ENCODE data around the gene ITGBL1.

The ITGBL1 gene

GRCh38 chr13:101712026-101712348 lies 259.5 kb downstream of the ITGBL1 start:
- Histone ChIP-seq H3K9me3 (ENCODE audit: control insufficient read depth, insufficient read depth, low read length) (no peaks in the 10 kb centered on the region), H3K9ac (ENCODE audit: low read depth, low read length) (no peak overlapping the region), H3K27me3 (ENCODE audit: control insufficient read depth, insufficient read depth, low read length) (no peaks in the 10 kb centered on the region), H3K4me3 (ENCODE audit: low read depth, low read length) (no peak overlapping the region), H3K4me1 (ENCODE audit: control insufficient read depth, insufficient read depth, low read length) (peaks cover 3% of the 10 kb centered on the region), H3K36me3 (ENCODE audit: control insufficient read depth, insufficient read depth, low read length) (no peaks in the 10 kb centered on the region)

- Histone ChIP-seq H3K27me3 (ENCODE audit: control insufficient read depth, insufficient read depth, low read length) (no peaks in the 10 kb centered on the region), H3K36me3 (ENCODE audit: control insufficient read depth, insufficient read depth, low read length) (no peaks in the 10 kb centered on the region), H3K9me3 (ENCODE audit: control insufficient read depth, insufficient read depth, low read length) (no peaks in the 10 kb centered on the region), H3K4me3 (ENCODE audit: low read depth, low read length) (no peak overlapping the region), H3K4me1 (ENCODE audit: control insufficient read depth, insufficient read depth, low read length) (no peaks in the 10 kb centered on the region), H3K9ac (ENCODE audit: low read depth, low read length) (no peak overlapping the region)
These were observed 261.7 kb downstream of the ITGBL1 start for GRCh38 chr13:101714195-101714594.

- Histone ChIP-seq H3K4me3 (ENCODE audit: low read depth, low read length) (no peak overlapping the region), H3K4me1 (ENCODE audit: control insufficient read depth, insufficient read depth, low read length) (no peaks in the 10 kb centered on the region), H3K9me3 (ENCODE audit: control insufficient read depth, insufficient read depth, low read length) (no peaks in the 10 kb centered on the region)
These were observed 264.9 kb downstream of the ITGBL1 start for GRCh38 chr13:101717353-101717752.

GRCh38 chr13:101718496-101718895 lies 266.0 kb downstream of the ITGBL1 start:
- Histone ChIP-seq H3K9ac (ENCODE audit: low read depth, low read length) (no peak overlapping the region), H3K27me3 (ENCODE audit: control insufficient read depth, insufficient read depth, low read length) (no peaks in the 10 kb centered on the region), H3K36me3 (ENCODE audit: control insufficient read depth, insufficient read depth, low read length) (no peaks in the 10 kb centered on the region), H3K4me1 (ENCODE audit: control insufficient read depth, insufficient read depth, low read length) (no peaks in the 10 kb centered on the region), H3K4me3 (ENCODE audit: low read depth, low read length) (no peak overlapping the region), H3K9me3 (ENCODE audit: control insufficient read depth, insufficient read depth, low read length) (no peaks in the 10 kb centered on the region)

More at GRCh38 chr13:101717353-101717752, 264.9 kb downstream of the ITGBL1 start:
- H3K27me3 ChIP-seq (ENCODE audit: control insufficient read depth, insufficient read depth, low read length): no peaks in the 10 kb centered on the region
- H3K36me3 ChIP-seq (ENCODE audit: control insufficient read depth, insufficient read depth, low read length): no peaks in the 10 kb centered on the region
- H3K9ac ChIP-seq (ENCODE audit: low read depth, low read length): no peak overlapping the region

GRCh38 chr13:101726681-101727080 lies 274.2 kb downstream of the ITGBL1 start:
- no peaks in the 10 kb centered on the region for H3K27me3 ChIP-seq (ENCODE audit: control insufficient read depth, insufficient read depth, low read length)
- H3K4me3 ChIP-seq (ENCODE audit: low read depth, low read length): no peak overlapping the region
- H3K9ac ChIP-seq (ENCODE audit: low read depth, low read length): no peak overlapping the region
- H3K36me3 ChIP-seq (ENCODE audit: control insufficient read depth, insufficient read depth, low read length): no peaks in the 10 kb centered on the region
- H3K4me1 ChIP-seq (ENCODE audit: control insufficient read depth, insufficient read depth, low read length): no peaks in the 10 kb centered on the region
- H3K9me3 ChIP-seq (ENCODE audit: control insufficient read depth, insufficient read depth, low read length): no peaks in the 10 kb centered on the region

- no peaks in the 10 kb centered on the region for H3K27me3 ChIP-seq (ENCODE audit: control insufficient read depth, insufficient read depth, low read length)
- H3K9me3 ChIP-seq (ENCODE audit: control insufficient read depth, insufficient read depth, low read length): no peaks in the 10 kb centered on the region
- H3K4me3 ChIP-seq (ENCODE audit: low read depth, low read length): no peak overlapping the region
- H3K36me3 ChIP-seq (ENCODE audit: control insufficient read depth, insufficient read depth, low read length): no peaks in the 10 kb centered on the region
- H3K4me1 ChIP-seq (ENCODE audit: control insufficient read depth, insufficient read depth, low read length): no peaks in the 10 kb centered on the region
- no peak overlapping the region for H3K9ac ChIP-seq (ENCODE audit: low read depth, low read length)
These were observed 274.6 kb downstream of the ITGBL1 start for GRCh38 chr13:101727118-101727517.

GRCh38 chr13:101728021-101728420 lies 275.5 kb downstream of the ITGBL1 start:
- Histone ChIP-seq H3K4me3 (ENCODE audit: low read depth, low read length) (no peak overlapping the region), H3K9ac (ENCODE audit: low read depth, low read length) (no peak overlapping the region), H3K27me3 (ENCODE audit: control insufficient read depth, insufficient read depth, low read length) (no peaks in the 10 kb centered on the region), H3K9me3 (ENCODE audit: control insufficient read depth, insufficient read depth, low read length) (no peaks in the 10 kb centered on the region), H3K4me1 (ENCODE audit: control insufficient read depth, insufficient read depth, low read length) (no peaks in the 10 kb centered on the region), H3K36me3 (ENCODE audit: control insufficient read depth, insufficient read depth, low read length) (no peaks in the 10 kb centered on the region)

GRCh38 chr13:101728615-101729014 lies 276.1 kb downstream of the ITGBL1 start:
- Histone ChIP-seq H3K36me3 (ENCODE audit: control insufficient read depth, insufficient read depth, low read length) (no peaks in the 10 kb centered on the region), H3K9me3 (ENCODE audit: control insufficient read depth, insufficient read depth, low read length) (no peaks in the 10 kb centered on the region), H3K4me1 (ENCODE audit: control insufficient read depth, insufficient read depth, low read length) (no peaks in the 10 kb centered on the region)

GRCh38 chr13:101730420-101731000 lies 278.0 kb downstream of the ITGBL1 start:
- H3K9ac ChIP-seq (ENCODE audit: low read depth, low read length): no peak overlapping the region
- no peaks in the 10 kb centered on the region for H3K27me3 ChIP-seq (ENCODE audit: control insufficient read depth, insufficient read depth, low read length)
- no peaks in the 10 kb centered on the region for H3K4me1 ChIP-seq (ENCODE audit: control insufficient read depth, insufficient read depth, low read length)
- H3K4me3 ChIP-seq (ENCODE audit: low read depth, low read length): no peak overlapping the region
- H3K9me3 ChIP-seq (ENCODE audit: control insufficient read depth, insufficient read depth, low read length): no peaks in the 10 kb centered on the region
- H3K36me3 ChIP-seq (ENCODE audit: control insufficient read depth, insufficient read depth, low read length): no peaks in the 10 kb centered on the region

More at GRCh38 chr13:101728615-101729014, 276.1 kb downstream of the ITGBL1 start:
- Histone ChIP-seq H3K4me3 (ENCODE audit: low read depth, low read length) (no peak overlapping the region), H3K27me3 (ENCODE audit: control insufficient read depth, insufficient read depth, low read length) (no peaks in the 10 kb centered on the region), H3K9ac (ENCODE audit: low read depth, low read length) (no peak overlapping the region)

GRCh38 chr13:101736566-101736965 lies 284.1 kb downstream of the ITGBL1 start:
- H3K36me3 ChIP-seq (ENCODE audit: control insufficient read depth, insufficient read depth, low read length): no peaks in the 10 kb centered on the region

GRCh38 chr13:101738336-101738735 lies 285.9 kb downstream of the ITGBL1 start:
- Histone ChIP-seq H3K4me3 (ENCODE audit: low read depth, low read length) (no peak overlapping the region), H3K9ac (ENCODE audit: low read depth, low read length) (no peak overlapping the region), H3K27me3 (ENCODE audit: control insufficient read depth, insufficient read depth, low read length) (no peaks in the 10 kb centered on the region), H3K4me1 (ENCODE audit: control insufficient read depth, insufficient read depth, low read length) (no peaks in the 10 kb centered on the region), H3K36me3 (ENCODE audit: control insufficient read depth, insufficient read depth, low read length) (no peaks in the 10 kb centered on the region), H3K9me3 (ENCODE audit: control insufficient read depth, insufficient read depth, low read length) (no peaks in the 10 kb centered on the region)

More at GRCh38 chr13:101736566-101736965, 284.1 kb downstream of the ITGBL1 start:
- Histone ChIP-seq H3K4me3 (ENCODE audit: low read depth, low read length) (no peak overlapping the region), H3K9ac (ENCODE audit: low read depth, low read length) (no peak overlapping the region), H3K27me3 (ENCODE audit: control insufficient read depth, insufficient read depth, low read length) (no peaks in the 10 kb centered on the region), H3K4me1 (ENCODE audit: control insufficient read depth, insufficient read depth, low read length) (no peaks in the 10 kb centered on the region), H3K9me3 (ENCODE audit: control insufficient read depth, insufficient read depth, low read length) (no peaks in the 10 kb centered on the region)

- H3K4me3 ChIP-seq (ENCODE audit: low read depth, low read length): no peak overlapping the region
- no peaks in the 10 kb centered on the region for H3K36me3 ChIP-seq (ENCODE audit: control insufficient read depth, insufficient read depth, low read length)
- H3K4me1 ChIP-seq (ENCODE audit: control insufficient read depth, insufficient read depth, low read length): no peaks in the 10 kb centered on the region
- H3K9ac ChIP-seq (ENCODE audit: low read depth, low read length): no peak overlapping the region
- H3K27me3 ChIP-seq (ENCODE audit: control insufficient read depth, insufficient read depth, low read length): no peaks in the 10 kb centered on the region
- no peaks in the 10 kb centered on the region for H3K9me3 ChIP-seq (ENCODE audit: control insufficient read depth, insufficient read depth, low read length)
These were observed 287.1 kb downstream of the ITGBL1 start for GRCh38 chr13:101739382-101740178.
